Tibial artery (tissue), 4 donors: Measurements from ENCODE around the gene PDIA6.

Experiments
- DNase-seq, 2 donors: peaks; one replicate each; pipeline ENCODE4 v3.0.0-alpha.2; 2019
- H3K27ac ChIP-seq, 2 donors: fragments of 200-600 bp; sonication (generic) in 1 of 2; 1 replicate in 1 of 2; 2 replicates in 1 of 2; pipeline ENCODE4 v1.5.1; 2018 to 2019; ENCODE audit warnings: mild to moderate bottlenecking in 1 of 2
- H3K27me3 ChIP-seq, 2 donors: fragments of 200-600 bp; sonication (generic) in 1 of 2; one replicate each; pipeline versions ENCODE4 v1.5.1 to v1.6.0; 2016 to 2019
- H3K36me3 ChIP-seq, 3 donors: fragments of 200-600 bp; sonication (generic) in 2 of 3; one replicate each; pipeline ENCODE4 v1.5.1; 2016 to 2019; ENCODE audit warnings: mild to moderate bottlenecking in 2 of 3
- H3K4me1 ChIP-seq, 4 donors: fragments of 200-600 bp; sonication (generic) in 2 of 4; 1 replicate in 3 of 4; 2 replicates in 1 of 4; pipeline ENCODE4 v1.5.1; 2016 to 2019
- H3K4me3 ChIP-seq, 2 donors: fragments of 200-600 bp; sonication (generic) in 1 of 2; 1 replicate in 1 of 2; 2 replicates in 1 of 2; pipeline ENCODE4 v1.5.1; 2018 to 2019; ENCODE audit warnings: mild to moderate bottlenecking in 2 of 2
- H3K9me3 ChIP-seq, 3 donors: fragments of 200-600 bp; sonication (generic) in 1 of 3; one replicate each; pipeline ENCODE4 v1.5.1; 2016 to 2019
- CTCF ChIP-seq, 2 experiments: fragments of 200-600 bp in 1 of 2; fragments of 450-650 bp in 1 of 2; IDR thresholded peaks; one replicate each; pipeline ENCODE4 v1.5.1; 2017 to 2019; ENCODE audit warnings: antibody characterized with exemption in 2 of 2, mild to moderate bottlenecking in 1 of 2, moderate library complexity in 1 of 2
- intact Hi-C: fragments of 100-400 bp; cut with DNase I; formaldehyde crosslinking; loops from one replicate; pipeline ENCODE4 v1.15.0; 2023; ENCODE audit warnings: low total_unique reads

Gene PDIA6

GRCh38 chr2:10793816-10794215 is 18.8 kb downstream of the PDIA6 start:
- Histone ChIP-seq H3K36me3 (peaks cover 70 to 93% (median 89%) of the 10 kb centered on the region in 3 donors), H3K4me3 (no peak overlapping the region), H3K27ac (no peak overlapping the region), H3K27me3 (no peaks in the 10 kb centered on the region), H3K9me3 (no peaks in the 10 kb centered on the region), H3K4me1 (no peaks in the 10 kb centered on the region)
- DNase-seq: no peak
- TF ChIP-seq CTCF (IDR thresholded peaks at IDR 0.05): no peak
- intact Hi-C loops: no loop called here

GRCh38 chr2:10792660-10793400 is 19.8 kb downstream of the PDIA6 start:
- no peak for DNase-seq
- Histone ChIP-seq H3K4me1 (no peaks in the 10 kb centered on the region), H3K9me3 (no peaks in the 10 kb centered on the region), H3K27ac (no peak overlapping the region), H3K27me3 (no peaks in the 10 kb centered on the region), H3K36me3 (peaks cover 79 to 95% (median 93%) of the 10 kb centered on the region in 3 donors), H3K4me3 (no peak overlapping the region)
- intact Hi-C loops: no loop called here
- TF ChIP-seq CTCF (IDR thresholded peaks at IDR 0.05): no peak

GRCh38 chr2:10792001-10792634 is 20.5 kb downstream of the PDIA6 start:
- Histone ChIP-seq H3K36me3 (peaks cover 80 to 95% (median 93%) of the 10 kb centered on the region in 3 donors), H3K27ac (no peak overlapping the region), H3K27me3 (no peaks in the 10 kb centered on the region), H3K4me1 (no peaks in the 10 kb centered on the region), H3K4me3 (no peak overlapping the region), H3K9me3 (no peaks in the 10 kb centered on the region)
- intact Hi-C loops: no loop called here
- no peak for DNase-seq
- TF ChIP-seq CTCF (IDR thresholded peaks at IDR 0.05): no peak

- Histone ChIP-seq H3K4me3 (no peak overlapping the region), H3K27ac (no peak overlapping the region), H3K36me3 (peaks cover 84 to 95% (median 93%) of the 10 kb centered on the region in 3 donors), H3K4me1 (no peaks in the 10 kb centered on the region), H3K27me3 (no peaks in the 10 kb centered on the region), H3K9me3 (no peaks in the 10 kb centered on the region)
- intact Hi-C loops: no loop called here
- TF ChIP-seq CTCF (IDR thresholded peaks at IDR 0.05): no peak
- no peak for DNase-seq
Observed at GRCh38 chr2:10790228-10790973, 22.2 kb downstream of the PDIA6 start.

GRCh38 chr2:10788855-10789254 is 23.7 kb downstream of the PDIA6 start:
- TF ChIP-seq CTCF (IDR thresholded peaks at IDR 0.05): no peak
- no peak for DNase-seq
- Histone ChIP-seq H3K4me3 (no peak overlapping the region), H3K36me3 (peaks cover 86 to 99% (median 99%) of the 10 kb centered on the region in 3 donors), H3K27ac (no peak overlapping the region), H3K4me1 (no peaks in the 10 kb centered on the region), H3K9me3 (no peaks in the 10 kb centered on the region), H3K27me3 (no peaks in the 10 kb centered on the region)
- intact Hi-C loops: no loop called here
